ENCODE data around the gene SYT12.

SYT12 gene

GRCh38 chr11:67079065-67079705 is 56.3 kb downstream of the SYT12 start:
- TF ChIP-seq CTCF (conservative IDR thresholded peaks at IDR 0.05; ENCODE audit: low read depth, low read length): no peak
- DNase-seq (ENCODE audit: low read depth): no peak
- H3K4me3 ChIP-seq (ENCODE audit: low read depth, low read length): no peak overlapping the region

- peak overlapping the region; percentile 3 for H3K4me3 ChIP-seq (ENCODE audit: low read depth, low read length)
- peak; percentile 17 for DNase-seq (ENCODE audit: low read depth)
- TF ChIP-seq CTCF (conservative IDR thresholded peaks at IDR 0.05; ENCODE audit: low read depth, low read length): no peak
Measured at GRCh38 chr11:67082071-67082791, 59.3 kb downstream of the SYT12 start.

- TF ChIP-seq CTCF (conservative IDR thresholded peaks at IDR 0.05; ENCODE audit: low read depth, low read length): no peak
- DNase-seq (ENCODE audit: low read depth): no peak
- H3K4me3 ChIP-seq (ENCODE audit: low read depth, low read length): no peak overlapping the region
Measured at GRCh38 chr11:67083786-67084366, 60.9 kb downstream of the SYT12 start.

GRCh38 chr11:67085617-67086016 is 62.7 kb downstream of the SYT12 start:
- no peak overlapping the region for H3K4me3 ChIP-seq (ENCODE audit: low read depth, low read length)
- TF ChIP-seq CTCF (conservative IDR thresholded peaks at IDR 0.05; ENCODE audit: low read depth, low read length): no peak
- DNase-seq (ENCODE audit: low read depth): no peak

- H3K4me3 ChIP-seq (ENCODE audit: low read depth, low read length): no peak overlapping the region
- no peak for DNase-seq (ENCODE audit: low read depth)
- no peak for TF ChIP-seq CTCF (conservative IDR thresholded peaks at IDR 0.05; ENCODE audit: low read depth, low read length)
Measured at GRCh38 chr11:67090717-67091116, 67.8 kb downstream of the SYT12 start.

- H3K4me3 ChIP-seq (ENCODE audit: low read depth, low read length): no peak overlapping the region
- TF ChIP-seq CTCF (conservative IDR thresholded peaks at IDR 0.05; ENCODE audit: low read depth, low read length): no peak
- DNase-seq (ENCODE audit: low read depth): no peak
Measured at GRCh38 chr11:67095214-67095507, 72.2 kb downstream of the SYT12 start.

Data from choroid plexus epithelial cell (primary cell).